ENCODE measurements around the gene GLCE. TPM values are rescaled to one million over a fixed set of nuclear protein-coding genes. Genes with fewer than 3 reads are reported as not detected.

GLCE gene
- total RNA-seq, 1 donor from 2014 or later: 9.9 TPM

GRCh38 chr15:69132430-69132829 lies 28.0 kb upstream of the GLCE start:
- Mint-ChIP-seq H3K27ac (ENCODE audit: unreplicated experiment) (no peak overlapping the region), H3K4me1 (ENCODE audit: low read depth) (peaks cover 4% of the 10 kb centered on the region), H3K9me3 (ENCODE audit: low read depth) (no peaks in the 10 kb centered on the region), H3K36me3 (ENCODE audit: low read depth) (no peaks in the 10 kb centered on the region), H3K4me3 (ENCODE audit: unreplicated experiment) (no peak overlapping the region), H3K27me3 (ENCODE audit: low read depth) (peaks cover 5% of the 10 kb centered on the region)
- TF ChIP-seq, protein P1, sequence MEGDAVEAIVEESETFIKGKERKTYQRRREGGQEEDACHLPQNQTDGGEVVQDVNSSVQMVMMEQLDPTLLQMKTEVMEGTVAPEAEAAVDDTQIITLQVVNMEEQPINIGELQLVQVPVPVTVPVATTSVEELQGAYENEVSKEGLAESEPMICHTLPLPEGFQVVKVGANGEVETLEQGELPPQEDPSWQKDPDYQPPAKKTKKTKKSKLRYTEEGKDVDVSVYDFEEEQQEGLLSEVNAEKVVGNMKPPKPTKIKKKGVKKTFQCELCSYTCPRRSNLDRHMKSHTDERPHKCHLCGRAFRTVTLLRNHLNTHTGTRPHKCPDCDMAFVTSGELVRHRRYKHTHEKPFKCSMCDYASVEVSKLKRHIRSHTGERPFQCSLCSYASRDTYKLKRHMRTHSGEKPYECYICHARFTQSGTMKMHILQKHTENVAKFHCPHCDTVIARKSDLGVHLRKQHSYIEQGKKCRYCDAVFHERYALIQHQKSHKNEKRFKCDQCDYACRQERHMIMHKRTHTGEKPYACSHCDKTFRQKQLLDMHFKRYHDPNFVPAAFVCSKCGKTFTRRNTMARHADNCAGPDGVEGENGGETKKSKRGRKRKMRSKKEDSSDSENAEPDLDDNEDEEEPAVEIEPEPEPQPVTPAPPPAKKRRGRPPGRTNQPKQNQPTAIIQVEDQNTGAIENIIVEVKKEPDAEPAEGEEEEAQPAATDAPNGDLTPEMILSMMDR (IDR thresholded peaks at IDR 0.05): no peak
- no peak for DNase-seq (ENCODE audit: low spot score)

GRCh38 chr15:69132977-69133861 lies 27.2 kb upstream of the GLCE start:
- H3K4me3 Mint-ChIP-seq (ENCODE audit: unreplicated experiment): no peak overlapping the region
- no peaks in the 10 kb centered on the region for H3K36me3 Mint-ChIP-seq (ENCODE audit: low read depth)
- TF ChIP-seq, protein P1 (IDR thresholded peaks at IDR 0.05): peak; percentile 26
- H3K9me3 Mint-ChIP-seq (ENCODE audit: low read depth): no peaks in the 10 kb centered on the region
- H3K4me1 Mint-ChIP-seq (ENCODE audit: low read depth): peaks cover 4% of the 10 kb centered on the region
- DNase-seq (ENCODE audit: low spot score): no peak
- H3K27me3 Mint-ChIP-seq (ENCODE audit: low read depth): peaks cover 9% of the 10 kb centered on the region
- H3K27ac Mint-ChIP-seq (ENCODE audit: unreplicated experiment): no peak overlapping the region

DNA sequence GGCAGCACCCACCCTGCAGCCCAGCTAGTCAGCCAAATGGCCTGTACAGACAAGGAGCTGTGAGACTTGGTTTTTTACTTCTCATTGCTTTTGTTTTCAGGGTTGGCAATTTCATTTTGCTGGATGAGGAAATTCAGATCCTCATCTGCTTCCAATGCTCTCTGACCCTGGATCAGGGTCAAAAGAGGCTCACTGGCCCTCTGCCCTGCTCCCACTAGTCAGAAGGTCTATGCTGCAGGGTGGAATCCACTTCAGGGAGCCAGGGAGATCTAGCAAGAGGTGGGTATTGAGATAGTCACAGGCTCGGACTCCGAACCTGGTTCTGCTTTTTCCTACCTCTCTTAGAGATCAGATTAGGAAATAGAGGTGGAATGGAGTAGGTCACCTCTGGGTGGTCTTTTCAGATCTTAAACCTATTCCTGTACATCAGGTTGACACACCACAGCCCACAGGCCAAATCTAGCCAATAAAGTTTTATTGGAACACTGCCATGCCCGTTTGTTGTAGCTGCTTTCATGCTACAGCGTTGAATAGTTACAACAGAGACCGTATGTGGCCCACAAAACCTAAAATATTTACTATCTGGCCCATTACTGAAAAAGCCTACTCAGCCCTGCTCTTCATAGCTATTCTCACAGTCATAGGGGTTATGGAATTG lies 26.4 kb upstream of the GLCE start:
- DNase-seq (ENCODE audit: low spot score): no peak
- H3K4me1 Mint-ChIP-seq (ENCODE audit: low read depth): peaks cover 4% of the 10 kb centered on the region
- H3K4me3 Mint-ChIP-seq (ENCODE audit: unreplicated experiment): no peak overlapping the region
- H3K9me3 Mint-ChIP-seq (ENCODE audit: low read depth): no peaks in the 10 kb centered on the region
- H3K27ac Mint-ChIP-seq (ENCODE audit: unreplicated experiment): no peak overlapping the region
- TF ChIP-seq, protein P1 (IDR thresholded peaks at IDR 0.05): no peak
- H3K36me3 Mint-ChIP-seq (ENCODE audit: low read depth): no peaks in the 10 kb centered on the region
- H3K27me3 Mint-ChIP-seq (ENCODE audit: low read depth): peaks cover 14% of the 10 kb centered on the region

DNA sequence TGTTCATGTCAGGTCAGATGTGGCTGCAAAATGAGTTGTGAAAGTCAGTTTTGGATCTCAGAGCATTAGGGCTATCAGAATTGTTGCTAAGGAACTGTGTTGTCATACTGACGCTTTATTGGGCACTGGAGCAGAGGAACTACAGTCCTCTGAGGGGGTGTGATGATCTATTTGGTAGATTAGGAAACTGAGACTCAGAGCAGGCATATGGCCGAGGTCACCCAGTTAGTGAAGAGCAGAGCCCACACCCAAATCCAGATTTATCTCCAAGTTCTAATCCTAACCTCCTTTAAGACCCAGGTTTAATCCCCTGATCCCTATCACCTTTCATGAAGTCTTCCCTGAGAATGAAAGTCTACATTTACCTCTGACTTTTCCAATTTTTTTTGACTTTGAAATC lies 25.6 kb upstream of the GLCE start:
- H3K4me1 Mint-ChIP-seq (ENCODE audit: low read depth): peaks cover 4% of the 10 kb centered on the region
- peaks cover 4% of the 10 kb centered on the region for H3K36me3 Mint-ChIP-seq (ENCODE audit: low read depth)

GRCh38 chr15:69135499-69135898 lies 24.9 kb upstream of the GLCE start:
- no peak overlapping the region for H3K4me3 Mint-ChIP-seq (ENCODE audit: unreplicated experiment)
- H3K36me3 Mint-ChIP-seq (ENCODE audit: low read depth): peaks cover 4% of the 10 kb centered on the region
- H3K27me3 Mint-ChIP-seq (ENCODE audit: low read depth): peaks cover 27% of the 10 kb centered on the region
- no peak for DNase-seq (ENCODE audit: low spot score)
- no peak overlapping the region for H3K27ac Mint-ChIP-seq (ENCODE audit: unreplicated experiment)
- no peaks in the 10 kb centered on the region for H3K9me3 Mint-ChIP-seq (ENCODE audit: low read depth)
- TF ChIP-seq, protein P1 (IDR thresholded peaks at IDR 0.05): no peak
- H3K4me1 Mint-ChIP-seq (ENCODE audit: low read depth): peaks cover 4% of the 10 kb centered on the region

More for the DNA sequence above, 25.6 kb upstream of the GLCE start:
- Mint-ChIP-seq H3K4me3 (ENCODE audit: unreplicated experiment) (no peak overlapping the region), H3K27me3 (ENCODE audit: low read depth) (peaks cover 22% of the 10 kb centered on the region), H3K27ac (ENCODE audit: unreplicated experiment) (no peak overlapping the region), H3K9me3 (ENCODE audit: low read depth) (no peaks in the 10 kb centered on the region)
- DNase-seq (ENCODE audit: low spot score): no peak
- TF ChIP-seq, protein P1 (IDR thresholded peaks at IDR 0.05): no peak
